Astrocyte of the cerebellum (primary cell): ENCODE measurements around the gene PTPRT.

Experiments used
- DNase-seq: peaks from one replicate; pipeline ENCODE4 v3.0.0-alpha.2; 2011; ENCODE audit warnings: low read depth
- H3K4me3 ChIP-seq: 2 replicates; pipeline ENCODE4 v1.5.1; 2011; ENCODE audit warnings: mild to moderate bottlenecking, low read depth, low read length, moderate library complexity
- in situ Hi-C: cut with HindIII; loops from 2 replicates; pipeline ENCODE4 v1.10.0; 2017; ENCODE audit warnings: low sequenced_read_pairs
- TF ChIP-seq, protein P1 (sequence below): IDR thresholded peaks from 2 replicates; pipeline ENCODE4 v1.5.1; 2012; ENCODE audit warnings: low read length, low read depth, moderate library complexity, mild to moderate bottlenecking; ENCODE audit errors: missing control alignments

PTPRT gene

DNA sequence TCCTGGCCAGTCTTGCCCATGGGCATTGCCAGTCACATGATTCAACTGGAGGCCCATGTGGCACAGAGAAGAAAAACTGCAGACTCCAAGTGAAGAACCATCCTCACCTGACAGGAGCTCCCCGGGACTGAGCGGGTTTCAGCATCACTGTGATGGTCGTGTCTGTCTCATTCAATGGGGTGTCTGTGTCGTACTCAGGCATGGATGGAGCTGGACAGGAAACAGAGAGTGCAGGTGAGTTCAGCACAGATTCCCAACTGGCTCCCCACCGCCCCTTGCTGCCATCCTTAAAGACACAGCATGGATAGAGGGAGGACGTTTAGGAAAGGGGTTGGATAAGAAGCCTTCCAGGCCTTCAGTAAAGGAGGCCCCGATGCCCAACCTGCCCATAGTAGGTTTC, 839.2 kb downstream of the PTPRT start:
- in situ Hi-C loops, result no loop called here
- no peak for DNase-seq
- TF ChIP-seq, protein P1, sequence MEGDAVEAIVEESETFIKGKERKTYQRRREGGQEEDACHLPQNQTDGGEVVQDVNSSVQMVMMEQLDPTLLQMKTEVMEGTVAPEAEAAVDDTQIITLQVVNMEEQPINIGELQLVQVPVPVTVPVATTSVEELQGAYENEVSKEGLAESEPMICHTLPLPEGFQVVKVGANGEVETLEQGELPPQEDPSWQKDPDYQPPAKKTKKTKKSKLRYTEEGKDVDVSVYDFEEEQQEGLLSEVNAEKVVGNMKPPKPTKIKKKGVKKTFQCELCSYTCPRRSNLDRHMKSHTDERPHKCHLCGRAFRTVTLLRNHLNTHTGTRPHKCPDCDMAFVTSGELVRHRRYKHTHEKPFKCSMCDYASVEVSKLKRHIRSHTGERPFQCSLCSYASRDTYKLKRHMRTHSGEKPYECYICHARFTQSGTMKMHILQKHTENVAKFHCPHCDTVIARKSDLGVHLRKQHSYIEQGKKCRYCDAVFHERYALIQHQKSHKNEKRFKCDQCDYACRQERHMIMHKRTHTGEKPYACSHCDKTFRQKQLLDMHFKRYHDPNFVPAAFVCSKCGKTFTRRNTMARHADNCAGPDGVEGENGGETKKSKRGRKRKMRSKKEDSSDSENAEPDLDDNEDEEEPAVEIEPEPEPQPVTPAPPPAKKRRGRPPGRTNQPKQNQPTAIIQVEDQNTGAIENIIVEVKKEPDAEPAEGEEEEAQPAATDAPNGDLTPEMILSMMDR, result no peak
- no peak overlapping the region for H3K4me3 ChIP-seq

DNA sequence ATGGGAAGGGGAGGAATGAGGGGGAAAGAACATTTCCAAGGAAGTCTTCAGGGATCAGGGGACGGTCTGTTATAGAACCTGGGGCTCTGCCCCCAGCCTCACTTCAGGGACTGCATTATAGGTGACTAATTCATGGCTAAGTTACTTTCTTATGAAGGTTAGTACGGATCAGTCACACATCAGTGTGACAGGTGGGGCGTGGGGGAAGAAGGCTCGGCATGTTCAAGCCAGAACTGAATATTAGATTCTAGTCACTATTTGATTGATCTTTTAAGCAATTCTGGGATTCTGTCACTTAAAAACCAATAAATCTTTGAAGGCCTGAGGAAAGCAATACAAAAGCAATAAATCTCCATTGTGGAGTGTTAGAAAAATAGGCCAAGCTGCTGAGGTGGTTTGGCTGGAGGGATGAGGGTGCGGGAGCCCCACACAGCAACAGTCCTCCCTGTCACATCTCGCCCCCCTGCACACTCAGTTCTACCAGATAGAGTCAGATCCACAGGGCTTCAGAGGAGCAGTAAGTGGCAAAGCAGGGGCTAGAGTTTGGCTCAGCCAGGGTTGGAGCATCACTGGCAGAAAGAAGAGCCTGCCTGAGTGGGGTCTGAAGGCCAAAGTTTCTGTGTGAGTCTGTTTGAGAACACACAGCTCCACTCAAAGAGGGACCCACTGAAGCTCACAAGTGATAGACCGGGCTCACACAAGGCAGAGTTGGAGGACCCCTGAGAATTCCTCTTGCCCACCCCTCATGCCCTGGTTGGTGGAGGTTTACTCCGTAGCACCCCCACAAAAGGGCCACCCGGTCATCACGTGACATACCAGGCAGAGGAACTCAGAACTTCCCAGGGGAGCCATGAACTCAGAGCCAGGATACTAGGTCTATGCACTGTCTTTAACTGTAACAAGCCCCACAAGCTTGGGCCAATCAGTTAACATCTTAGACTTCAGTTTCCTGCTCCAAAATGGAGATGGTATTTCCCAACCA, 843.2 kb downstream of the PTPRT start:
- DNase-seq, result no peak
- H3K4me3 ChIP-seq, result no peak overlapping the region
- in situ Hi-C loops, result no loop called here
- TF ChIP-seq, protein P1, result no peak

DNA sequence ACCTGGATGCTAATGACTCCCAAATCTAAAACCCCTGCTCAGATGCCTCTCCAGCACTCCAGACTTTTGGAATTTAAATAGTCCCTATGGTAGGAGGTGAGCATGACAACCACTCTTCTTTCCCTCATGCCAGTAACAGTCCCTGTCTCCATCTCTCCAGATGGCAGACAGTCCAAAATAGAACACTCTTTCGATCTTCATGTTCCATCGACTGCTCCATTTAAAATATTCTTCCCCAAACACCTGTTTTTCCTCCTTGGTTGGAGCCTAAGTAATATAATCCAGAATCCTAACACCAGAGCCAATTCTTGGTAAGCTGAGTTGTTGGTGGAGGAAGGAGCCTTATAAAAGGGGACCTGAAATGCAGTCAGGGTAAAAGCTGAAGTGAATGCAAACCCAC, 848.1 kb downstream of the PTPRT start:
- TF ChIP-seq, protein P1, result no peak
- no peak for DNase-seq
- H3K4me3 ChIP-seq, result no peak overlapping the region
- in situ Hi-C loops, result no loop called here

DNA sequence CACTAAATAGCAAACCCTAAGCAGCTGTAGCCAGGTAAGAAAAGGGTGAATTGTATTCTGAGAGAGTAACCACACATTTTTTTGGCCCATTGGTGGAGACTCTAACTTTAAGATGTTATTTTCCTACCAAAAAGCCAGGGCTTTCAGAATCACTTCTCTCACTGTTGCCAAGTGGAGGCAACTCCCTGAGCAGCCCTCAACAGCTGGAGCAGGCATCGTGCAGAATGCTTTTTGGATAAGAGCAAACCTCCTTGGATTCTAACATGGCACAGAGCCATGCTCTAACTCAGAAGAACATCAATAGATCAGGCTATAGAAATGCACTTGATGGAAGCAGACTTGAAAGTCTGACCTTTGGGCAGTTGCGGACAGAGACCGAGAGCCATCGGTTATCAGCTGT, 849.3 kb downstream of the PTPRT start:
- H3K4me3 ChIP-seq, result no peak overlapping the region
- no peak for DNase-seq
- in situ Hi-C loops, result no loop called here
- TF ChIP-seq, protein P1, result no peak

DNA sequence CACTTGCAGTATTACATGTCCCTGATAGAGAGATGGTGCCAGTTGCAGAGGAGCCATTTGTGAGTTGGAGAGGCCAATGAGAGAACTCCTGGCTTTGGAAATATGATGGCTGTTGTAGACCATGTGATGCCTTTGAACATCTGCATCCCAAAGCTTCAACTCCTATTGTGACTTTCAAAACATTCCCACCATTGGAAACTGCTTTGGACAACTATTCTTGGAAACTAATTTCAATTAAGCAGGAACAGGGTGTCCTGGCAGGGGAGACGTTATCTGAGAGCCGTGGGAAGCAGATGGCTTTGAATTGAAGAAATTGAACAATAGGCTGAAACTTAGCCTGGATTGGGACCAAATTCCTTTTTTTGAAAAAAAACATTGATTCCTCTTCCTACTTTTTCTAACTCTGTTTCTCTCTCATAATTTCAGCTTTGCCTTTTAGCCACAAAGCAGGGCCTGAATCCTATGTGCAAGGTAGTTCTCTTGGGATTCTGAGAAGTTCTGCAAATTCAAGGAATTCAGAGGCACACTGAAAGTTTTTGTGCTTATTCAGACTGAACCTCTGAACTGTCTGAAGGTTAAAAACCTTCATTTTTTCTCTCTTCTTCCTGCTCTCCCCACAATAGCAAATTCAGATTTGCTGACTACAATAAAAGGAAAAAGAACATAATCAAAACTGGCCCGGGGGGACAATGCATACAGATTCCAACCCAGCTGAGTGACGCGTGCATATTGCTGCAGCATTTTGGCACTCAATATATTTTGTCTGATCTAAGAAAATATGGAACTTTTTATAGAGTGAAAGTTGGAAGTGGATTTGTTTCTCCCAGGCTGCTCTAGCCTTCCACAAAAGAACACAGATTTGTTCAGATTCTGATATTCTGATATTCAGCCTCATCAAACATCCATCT, 851.2 kb downstream of the PTPRT start:
- no peak for DNase-seq
- in situ Hi-C loops, result no loop called here
- no peak overlapping the region for H3K4me3 ChIP-seq
- TF ChIP-seq, protein P1, result no peak

DNA sequence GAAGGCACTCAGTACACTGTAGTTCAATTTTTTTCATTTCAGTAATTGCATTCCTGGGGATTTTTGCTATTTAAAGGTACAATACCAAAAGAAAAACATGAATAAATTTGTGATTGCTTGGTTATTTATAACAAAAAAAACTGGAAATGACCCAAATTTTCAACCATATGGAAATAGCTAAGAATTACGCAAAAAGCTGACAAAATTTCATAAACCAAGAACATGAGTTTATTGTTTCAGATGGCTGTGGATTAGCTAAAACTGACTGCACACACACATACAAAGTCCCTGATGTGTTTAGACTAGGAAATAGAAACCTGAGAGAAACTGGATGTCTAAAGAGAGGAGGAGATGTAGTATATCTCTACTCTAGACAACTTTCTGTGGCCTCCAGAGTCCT, 853.1 kb downstream of the PTPRT start:
- in situ Hi-C loops, result no loop called here
- H3K4me3 ChIP-seq, result no peak overlapping the region
- no peak for DNase-seq
- TF ChIP-seq, protein P1, result no peak
